Stomach (tissue), 4 donors: Measurements from ENCODE around the gene ANKS1B.

ENCODE experiments used
- CTCF ChIP-seq, 7 experiments: fragments of 450-650 bp in 4 of 7; fragments of 200-600 bp in 3 of 7; sonication (generic) in 3 of 7; IDR thresholded peaks; one replicate each; pipeline ENCODE4 v1.5.1; 2016 to 2019; ENCODE audit warnings: antibody characterized with exemption in 7 of 7, control low read depth in 2 of 7, mild to moderate bottlenecking in 1 of 7
- EP300 ChIP-seq: sonication (generic); formaldehyde crosslinking; IDR thresholded peaks from one replicate; pipeline ENCODE4 v1.6.1; 2017; ENCODE audit warnings: antibody characterized with exemption
- POLR2A ChIP-seq, 4 donors: fragments of 450-650 bp; IDR thresholded peaks; one replicate each; pipeline ENCODE4 v1.6.1; 2016; ENCODE audit warnings: antibody characterized with exemption in 4 of 4, control low read depth in 2 of 4, mild to moderate bottlenecking in 1 of 4, moderate library complexity in 1 of 4

- TF ChIP-seq EP300 (no peak), CTCF (IDR thresholded peaks at IDR 0.05) (no peak), POLR2A (IDR thresholded peaks at IDR 0.05) (no peak)
These were observed 702.1 kb downstream of the ANKS1B start for GRCh38 chr12:99282624-99283023.
